GM18870 (cell line): ENCODE results near the gene AGBL4.
A peak's percentile ranks its signal among the peaks of the same experiment; 100 is the strongest.

ENCODE experiments used
- ATAC-seq: cut with Tn5 transposase; IDR thresholded peaks from one replicate; pipeline ENCODE4 v1.9.1; 2021; ENCODE audit warnings: moderate library complexity; ENCODE audit not compliant: unreplicated experiment

Gene AGBL4

DNA sequence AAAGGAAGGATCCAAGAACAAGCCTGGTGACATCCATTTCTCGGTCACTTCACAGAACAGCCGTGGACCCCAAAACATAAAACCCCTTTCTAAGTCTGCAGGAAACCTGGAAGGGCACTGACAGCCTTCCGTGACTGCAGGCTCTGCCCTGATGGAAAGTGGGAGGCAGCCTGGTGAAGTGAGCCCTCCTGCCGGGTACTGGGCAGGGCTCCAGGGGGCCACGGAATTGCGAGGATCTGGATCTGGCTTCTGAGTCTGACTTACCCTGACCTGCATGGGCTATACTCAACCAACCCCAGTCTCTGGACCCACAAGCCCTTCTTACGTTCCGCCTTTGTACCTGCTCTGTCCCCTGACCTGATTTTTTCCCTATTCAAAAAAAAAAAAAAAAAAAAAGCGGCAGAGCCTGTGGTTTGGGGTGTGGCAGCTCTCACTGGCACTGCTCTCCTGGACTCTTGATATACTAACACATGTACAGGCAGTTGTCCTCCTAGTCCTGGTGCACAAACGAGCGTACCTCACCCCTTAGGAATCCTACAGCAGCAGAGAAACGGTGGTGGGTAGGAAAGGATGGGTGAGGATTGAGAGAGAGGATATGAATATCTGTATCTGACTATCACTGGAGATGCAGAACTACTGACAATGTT lies 1330.0 kb downstream of the AGBL4 start:
- ATAC-seq, result no peak

DNA sequence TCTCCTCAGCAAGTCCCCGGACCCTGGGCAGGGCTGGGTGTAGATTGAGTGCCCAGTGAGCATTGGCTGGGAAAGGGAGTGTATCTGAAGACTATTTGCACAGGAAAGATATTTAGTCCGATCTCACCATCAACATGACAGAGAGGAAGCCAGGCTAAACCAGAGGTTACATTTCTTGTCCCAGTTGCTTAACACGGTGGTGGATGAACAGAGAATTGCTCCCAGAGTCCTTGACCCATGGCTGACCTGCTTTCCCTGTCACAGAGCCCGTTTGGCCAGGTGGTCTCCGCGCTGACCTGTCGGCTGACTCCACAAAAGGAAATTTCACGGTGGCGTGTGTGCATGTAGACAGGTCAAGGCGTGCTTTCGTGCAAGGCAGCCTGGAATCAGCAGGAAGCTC lies 1330.6 kb downstream of the AGBL4 start:
- ATAC-seq, result no peak

DNA sequence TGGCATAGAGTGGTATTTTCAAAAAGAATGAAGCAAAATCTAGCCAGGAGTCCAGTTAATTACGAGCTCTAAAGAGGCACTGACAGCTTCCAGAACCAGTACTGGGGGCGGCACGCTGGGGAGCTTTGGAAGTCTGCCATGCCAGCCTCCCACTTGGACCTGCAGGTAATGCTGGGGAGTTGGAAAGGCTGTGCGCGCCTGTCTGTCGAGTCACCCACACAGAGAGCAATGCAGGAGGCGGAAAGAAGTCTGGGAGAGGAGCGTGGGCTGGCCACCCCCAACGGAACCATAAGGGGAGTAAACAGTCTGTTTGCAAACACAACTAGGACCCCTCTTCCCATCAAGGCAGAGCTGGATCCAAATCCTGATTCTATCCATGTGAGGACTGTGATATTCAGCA lies 1331.5 kb downstream of the AGBL4 start:
- no peak for ATAC-seq

DNA sequence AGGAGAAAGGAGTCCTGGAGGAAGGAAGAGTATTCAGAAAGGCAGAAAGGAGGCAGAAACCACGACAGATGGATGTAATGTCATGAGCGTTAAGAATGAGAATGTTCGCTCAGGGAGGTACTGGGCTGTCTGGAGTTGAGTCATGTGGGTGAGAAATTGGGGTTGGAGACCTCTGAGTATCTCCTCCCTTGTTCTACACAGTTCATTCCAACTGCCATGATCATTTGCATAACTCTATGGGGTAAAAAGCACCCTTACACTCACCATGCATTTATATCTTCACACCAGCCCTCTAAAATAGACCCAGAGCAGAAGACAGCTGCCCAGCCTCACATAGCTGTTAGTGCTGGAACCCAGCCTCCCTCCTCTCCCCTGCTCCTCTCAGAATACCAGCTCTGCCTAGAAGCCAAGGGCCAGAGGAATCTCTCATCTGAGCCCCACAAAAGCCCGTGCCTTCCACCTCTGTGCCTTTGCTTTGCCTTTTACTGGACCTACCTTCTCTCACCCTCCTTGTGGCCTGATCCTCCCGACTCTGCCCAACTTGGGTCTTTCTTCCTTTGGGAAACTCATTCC lies 1332.2 kb downstream of the AGBL4 start:
- peak; percentile 96 for ATAC-seq

DNA sequence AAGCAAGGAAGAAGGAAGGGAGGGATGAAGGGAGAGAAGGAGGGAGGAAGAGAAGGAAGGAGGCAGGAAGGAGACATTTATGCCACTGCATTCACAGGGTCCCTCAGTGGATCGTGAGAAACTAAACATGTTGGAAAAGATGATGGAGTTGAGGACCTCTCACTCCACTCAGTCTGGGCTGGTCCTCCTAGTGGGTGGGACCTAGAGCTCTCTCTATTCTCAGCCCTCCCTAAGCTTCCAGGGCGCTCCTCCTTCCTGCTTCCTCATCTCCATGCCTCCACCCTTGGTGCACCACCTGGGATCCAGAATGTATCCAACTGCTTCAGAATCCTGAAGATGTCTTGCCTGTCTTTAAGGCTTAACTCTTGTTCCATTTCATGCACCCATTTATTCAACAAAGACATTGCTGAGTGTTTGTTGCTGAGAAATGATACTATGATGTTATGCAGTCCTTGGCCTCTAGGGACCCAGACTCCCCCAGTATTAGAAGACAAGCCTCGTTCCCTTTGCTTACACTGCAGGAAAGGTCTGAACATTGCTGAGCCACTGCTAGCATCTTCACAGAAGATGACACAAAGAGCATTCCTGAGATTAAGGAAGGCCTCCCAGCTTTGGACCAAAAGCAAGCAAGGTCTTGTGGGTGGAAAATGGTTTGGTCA lies 1335.5 kb downstream of the AGBL4 start:
- peak; percentile 64 for ATAC-seq

DNA sequence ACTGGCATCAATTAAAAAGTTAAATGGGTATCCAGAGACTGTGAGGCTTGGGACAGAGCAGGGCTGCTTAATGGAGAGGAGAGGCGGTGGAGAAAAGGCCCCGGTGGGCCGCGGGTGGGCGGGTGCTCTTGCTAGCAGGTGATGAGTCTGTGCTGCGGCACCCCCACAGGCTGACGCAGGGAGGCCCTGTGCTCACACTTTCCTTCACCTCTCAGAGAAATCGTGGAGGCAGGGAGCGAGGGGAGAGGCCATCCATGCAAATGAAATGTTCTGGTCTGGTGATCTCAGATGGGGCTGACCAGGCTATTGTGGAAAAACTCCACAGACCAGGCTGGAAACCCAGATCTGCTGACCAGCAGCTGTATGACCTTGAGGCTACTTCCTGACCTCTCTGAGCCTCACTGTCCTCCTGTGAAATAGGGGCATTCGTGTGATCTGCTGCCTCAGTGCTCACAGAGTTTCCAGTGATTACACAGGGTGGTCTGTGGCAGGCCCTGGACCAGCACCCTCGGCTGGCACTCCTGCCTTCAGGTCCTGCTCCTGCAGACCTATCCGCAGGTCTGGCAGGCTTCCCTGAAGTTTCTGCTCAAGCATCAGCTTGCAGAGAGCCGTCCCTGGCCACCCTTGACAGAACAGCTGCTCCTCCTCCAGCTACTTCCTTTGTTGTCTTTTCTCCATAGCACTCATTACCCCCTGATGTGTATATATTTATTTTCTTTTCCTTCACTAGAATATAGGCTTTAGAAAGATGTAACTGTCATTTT lies 1336.3 kb downstream of the AGBL4 start:
- no peak for ATAC-seq

DNA sequence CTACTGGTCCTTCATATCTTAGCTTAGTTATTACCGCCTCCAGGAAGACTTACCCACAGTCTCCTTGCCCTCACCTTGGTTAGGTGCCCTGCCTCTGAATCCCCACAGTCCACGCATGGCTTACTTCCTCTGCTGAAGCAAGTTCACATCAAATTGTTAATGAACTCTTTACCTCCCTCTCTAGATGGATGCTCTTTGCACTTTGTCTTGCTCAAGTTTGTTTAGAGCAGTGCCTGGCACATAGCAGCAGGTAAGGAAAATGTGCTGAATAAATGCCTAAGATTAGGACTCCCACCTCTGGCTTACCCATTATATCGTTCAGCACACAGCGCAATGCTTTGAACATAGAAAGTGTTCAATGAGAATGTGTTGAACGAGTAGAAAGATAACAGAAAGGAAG lies 1337.6 kb downstream of the AGBL4 start:
- no peak for ATAC-seq

DNA sequence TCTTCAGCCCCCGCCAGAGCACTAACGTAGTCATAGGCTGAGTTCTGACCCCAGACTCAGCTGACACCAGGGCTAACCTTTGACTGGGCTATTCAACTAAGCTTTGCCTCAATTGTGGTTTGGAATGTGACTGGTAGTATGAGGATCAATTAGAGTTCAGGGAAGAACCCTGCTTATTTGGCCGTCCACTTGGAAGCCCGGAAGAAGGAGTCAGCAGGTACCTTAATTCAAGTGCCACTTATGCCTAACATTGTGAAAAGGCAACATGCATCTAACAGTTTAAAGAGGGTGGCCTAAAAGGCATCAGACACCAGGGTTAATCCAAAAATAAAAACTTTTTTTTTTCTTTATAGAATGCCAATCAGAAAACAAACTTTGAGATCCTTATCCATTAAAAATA lies 1339.4 kb downstream of the AGBL4 start:
- no peak for ATAC-seq

DNA sequence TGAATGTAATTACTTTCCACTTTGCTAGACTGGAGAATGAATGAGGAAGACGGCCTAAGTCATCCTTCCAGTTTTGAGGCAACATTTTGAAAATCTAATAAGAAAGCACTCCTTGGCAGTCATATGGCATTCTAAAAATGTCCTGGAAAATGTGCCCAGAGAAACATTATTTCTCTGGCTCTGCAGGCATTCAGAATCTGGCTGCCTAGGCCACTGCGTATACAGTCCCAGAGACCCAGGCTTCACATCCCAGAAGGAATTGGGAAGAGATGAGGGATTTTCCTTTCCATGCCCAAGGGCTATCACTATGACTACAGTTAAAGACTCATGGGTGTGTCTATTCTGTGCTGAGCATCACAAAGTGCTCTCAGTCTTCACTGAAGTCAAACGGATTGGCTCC lies 1339.9 kb downstream of the AGBL4 start:
- ATAC-seq, result no peak

DNA sequence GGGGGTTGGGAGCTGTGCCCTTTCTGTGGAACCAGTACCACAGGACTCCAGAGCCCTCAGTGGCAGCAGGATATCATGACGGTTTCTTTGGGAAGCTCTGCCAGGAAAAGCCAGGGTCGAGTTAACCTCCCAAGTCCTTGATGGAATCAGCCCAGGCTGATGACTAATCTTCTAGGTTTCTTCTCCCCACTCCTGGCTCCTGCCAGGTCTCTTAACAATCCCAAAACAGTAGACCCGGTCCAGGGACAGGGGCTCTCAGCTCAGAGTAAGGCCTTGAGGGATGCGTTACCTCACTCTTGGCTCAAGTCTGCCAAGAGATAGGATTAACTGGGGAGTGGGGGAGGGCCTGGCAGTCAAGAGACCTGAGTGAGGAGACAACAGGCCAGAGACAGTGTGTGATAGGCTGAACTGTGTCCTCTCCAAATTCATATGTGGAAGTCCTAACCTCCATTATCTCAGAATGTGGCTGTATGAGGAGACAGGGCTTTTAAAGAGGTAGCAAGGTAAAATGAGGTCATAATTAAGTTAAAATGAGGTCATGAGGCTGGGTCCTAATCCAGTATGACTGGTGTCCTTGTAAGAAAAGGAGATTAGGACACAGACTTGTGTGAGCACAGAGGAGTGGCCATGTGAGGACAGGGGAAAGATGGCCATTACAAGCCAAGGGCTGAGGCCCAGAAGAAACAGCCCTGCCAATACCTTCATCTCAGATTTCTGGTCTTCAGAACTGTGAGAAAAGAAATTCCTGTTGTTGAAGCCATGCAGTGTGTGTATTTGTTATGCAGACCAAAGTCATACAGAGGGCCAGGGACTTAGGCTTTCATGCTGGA lies 1342.1 kb downstream of the AGBL4 start:
- ATAC-seq, result no peak

DNA sequence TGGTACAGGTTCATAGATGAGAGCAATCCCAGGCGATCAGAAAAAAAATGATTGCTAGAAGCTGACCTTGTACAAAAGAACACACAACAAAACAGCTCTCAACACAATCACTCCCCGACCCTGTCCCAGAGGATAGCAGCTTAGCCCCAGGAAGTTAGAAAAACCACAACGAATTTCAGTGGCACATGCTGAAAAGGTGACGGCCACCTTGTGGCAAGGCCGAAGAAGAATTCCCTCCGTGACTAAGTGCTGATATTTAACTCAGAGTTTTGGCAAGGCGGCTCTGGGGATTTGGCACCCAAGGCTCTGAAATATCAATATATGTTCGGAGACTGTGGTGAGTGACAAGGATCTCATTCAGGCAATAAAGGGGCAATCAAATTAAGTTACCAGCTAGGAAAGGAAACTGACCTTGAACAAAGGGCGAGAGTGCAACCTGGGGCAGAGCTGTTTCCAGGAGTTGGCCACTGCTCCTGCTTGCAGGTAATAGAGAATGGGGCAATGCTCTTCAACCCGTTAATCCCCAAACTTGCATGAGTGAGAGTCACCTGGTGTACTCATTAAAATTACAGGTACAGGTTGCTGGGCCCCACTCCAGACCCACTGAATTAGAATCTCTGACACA lies 1343.2 kb downstream of the AGBL4 start:
- no peak for ATAC-seq

DNA sequence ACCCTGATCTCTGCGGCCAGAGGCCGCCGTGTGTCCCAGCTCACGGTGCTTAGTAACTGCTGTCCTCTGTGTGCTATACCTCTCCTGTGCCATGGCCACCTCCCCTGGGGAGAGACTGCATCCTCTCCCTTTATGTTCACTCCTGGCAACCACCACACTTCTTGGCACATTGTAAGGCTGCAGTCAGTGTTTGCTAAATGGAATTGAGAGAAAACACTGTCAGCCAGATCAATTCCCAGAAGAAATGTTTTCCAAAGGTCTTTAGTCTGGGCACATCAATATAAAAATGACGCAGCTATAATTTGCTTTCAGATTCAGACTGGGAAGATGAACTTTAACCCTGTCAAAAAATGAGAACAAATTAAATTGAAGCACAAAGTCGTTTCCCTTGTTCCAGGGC lies 1343.9 kb downstream of the AGBL4 start:
- no peak for ATAC-seq

DNA sequence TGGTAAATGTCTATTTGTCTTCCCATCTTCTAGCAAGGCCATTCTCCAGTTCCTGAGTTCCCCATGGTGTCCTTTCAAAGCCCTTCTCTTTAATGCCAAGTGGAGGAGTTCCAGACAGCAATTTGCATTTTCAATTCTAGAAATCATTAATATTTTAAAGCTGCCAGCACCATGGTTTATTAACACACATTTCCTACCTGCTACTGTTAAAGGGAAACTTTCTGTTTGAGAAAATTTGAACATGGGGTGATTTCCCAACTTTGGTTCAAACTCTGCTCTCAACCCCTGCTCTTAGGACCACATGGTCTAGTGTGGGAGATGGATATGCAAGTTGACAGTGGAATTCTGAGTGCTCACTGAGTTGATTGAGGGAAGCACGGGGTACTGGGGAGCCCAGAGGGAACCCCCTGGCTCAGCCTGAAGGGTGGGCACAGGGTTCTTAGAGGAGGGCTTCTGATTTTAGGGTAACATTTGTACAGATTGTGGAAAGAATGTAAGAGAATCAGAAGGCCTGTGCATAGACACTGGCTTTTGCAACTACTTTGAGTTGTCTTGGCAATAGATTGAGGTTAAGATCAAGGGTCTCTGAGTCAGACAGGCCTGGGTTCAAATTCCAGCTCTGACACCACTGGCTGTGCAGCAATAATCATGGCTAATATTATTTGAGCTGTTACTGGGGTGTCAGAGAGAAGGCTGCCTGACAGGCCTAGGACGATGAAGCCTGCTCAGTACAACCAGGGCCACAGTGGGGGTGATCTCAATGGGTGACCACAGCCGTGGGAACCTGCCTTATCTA lies 1344.8 kb downstream of the AGBL4 start:
- peak; percentile 68 for ATAC-seq

DNA sequence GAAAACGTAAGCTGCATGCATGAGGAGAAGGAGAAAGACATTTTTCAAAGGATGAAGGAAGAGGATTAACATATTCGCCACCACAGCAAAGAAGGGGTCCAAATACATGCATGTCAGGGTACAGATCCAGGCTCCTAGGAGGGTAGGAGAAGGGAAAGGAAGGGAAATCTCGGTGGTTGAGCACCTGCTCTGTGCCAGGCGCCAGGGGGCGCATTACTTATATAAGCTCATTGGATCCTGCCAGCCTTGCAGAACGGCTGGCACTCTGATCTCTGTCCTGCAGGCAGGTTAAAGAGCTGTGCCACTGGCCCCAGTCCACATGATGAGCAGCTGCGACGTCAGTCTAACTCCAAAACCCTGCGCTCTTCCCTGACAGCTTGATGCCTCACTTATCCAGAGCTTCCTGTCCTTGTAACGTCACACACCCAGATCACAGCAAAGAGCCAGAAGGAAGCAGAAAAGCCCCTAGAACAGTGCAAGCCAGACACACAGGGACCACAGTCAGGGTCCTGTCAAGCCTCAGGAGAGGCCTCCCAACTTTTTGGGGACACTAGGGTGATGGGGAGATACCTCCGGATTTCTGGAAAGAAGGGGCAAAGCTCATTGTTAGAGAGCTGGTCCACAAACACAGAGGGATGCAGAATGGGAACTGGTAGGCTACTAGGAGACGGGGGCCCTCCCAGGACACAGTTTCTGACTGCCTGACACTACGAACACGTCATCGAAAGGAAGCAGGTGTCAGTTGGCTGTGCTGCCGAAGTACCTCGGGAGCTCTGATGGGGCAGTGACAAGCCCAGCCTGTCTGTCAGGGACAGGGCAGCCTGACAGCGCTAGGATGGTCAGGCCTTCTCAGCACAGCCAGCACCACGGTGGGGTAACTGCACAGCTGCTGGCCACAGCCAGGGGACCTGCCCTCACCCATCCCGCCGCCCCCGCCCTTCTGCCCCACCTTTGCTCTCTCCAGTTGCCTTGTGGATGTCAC lies 1346.2 kb downstream of the AGBL4 start:
- no peak for ATAC-seq

DNA sequence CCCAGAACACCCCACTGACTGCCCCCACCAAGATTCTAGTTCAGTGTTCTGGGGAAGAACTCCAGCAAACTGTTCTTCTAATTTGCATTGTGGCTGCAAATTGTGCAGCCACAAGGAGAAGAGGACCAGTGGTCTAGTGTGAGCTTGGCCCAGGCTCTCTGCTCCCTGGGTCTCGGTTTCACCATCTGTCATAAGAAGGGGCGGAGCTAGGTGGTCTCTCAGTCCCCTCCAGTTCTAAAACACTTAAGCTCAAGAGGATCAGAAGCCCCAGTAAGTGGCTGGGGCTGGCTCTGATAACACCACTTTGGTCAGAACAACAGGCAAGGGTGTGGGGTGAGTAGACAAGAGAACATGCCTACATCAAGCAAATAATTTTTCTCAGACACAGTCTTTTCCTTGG lies 1346.9 kb downstream of the AGBL4 start:
- no peak for ATAC-seq

DNA sequence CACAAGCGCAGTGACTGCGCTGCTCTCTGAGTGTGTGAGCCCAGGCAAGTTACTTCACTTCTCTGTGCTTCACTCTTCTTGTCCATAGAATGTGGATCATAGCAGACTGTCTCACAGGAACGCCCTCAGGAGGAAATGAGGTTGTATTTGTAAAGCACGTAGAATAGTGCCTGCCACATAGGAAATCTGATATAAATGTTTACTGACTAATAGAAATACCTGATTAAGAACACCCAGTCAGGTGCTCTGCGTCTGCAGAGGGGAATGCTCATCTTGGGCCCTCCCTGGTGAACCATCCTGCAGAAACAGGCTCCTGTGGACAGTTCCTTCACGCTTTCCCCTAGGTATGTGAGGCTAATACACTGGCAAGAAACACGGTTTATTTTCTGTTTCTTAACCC lies 1347.4 kb downstream of the AGBL4 start:
- ATAC-seq, result no peak

DNA sequence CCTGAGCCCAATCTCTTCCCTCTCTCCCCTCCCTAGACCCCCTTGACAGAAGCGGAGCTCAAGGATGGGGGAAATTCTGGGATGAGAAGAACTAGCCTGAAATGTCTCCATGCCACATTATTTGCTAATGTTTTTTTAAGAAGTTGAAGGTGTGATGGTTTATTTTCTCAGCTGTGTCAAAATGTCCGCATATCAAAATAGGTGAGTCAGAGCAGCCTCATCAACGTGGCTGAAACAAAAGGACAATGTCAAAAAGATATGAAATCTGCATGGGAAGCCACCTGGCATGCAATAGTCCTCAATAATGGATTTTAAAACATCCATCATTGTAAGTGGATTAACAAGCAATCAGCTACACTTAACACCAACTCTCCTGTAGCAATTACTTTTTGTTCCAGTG lies 1348.5 kb downstream of the AGBL4 start:
- ATAC-seq, result no peak

DNA sequence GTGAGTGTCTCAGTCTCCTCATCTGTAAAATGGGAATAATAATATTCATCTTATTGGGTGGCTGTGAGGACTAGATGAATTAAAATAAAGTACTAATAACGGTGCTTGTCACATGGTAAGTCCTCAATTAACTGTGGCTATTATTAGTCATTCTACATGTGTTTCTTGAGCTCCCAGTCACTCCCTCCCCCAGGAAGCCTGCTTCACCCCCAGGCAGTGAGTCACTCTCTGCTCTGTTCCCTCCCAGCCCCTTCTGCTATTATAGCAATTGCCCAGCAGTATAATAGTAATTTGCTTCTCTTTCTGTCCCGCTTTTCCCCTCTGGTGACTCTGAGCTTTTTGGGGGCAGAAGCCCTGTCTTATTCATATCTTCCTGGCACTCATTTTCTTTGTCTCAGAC lies 1349.1 kb downstream of the AGBL4 start:
- no peak for ATAC-seq
